Measurements from ENCODE around the gene ITGB1. TPM values are rescaled to one million over a fixed set of nuclear protein-coding genes. Genes with fewer than 3 reads are reported as not detected.
"Not testable (repeated sequence)": the region's sequence is repeated elsewhere in the genome, so short reads cannot be mapped to it uniquely, and the experiment has no call there.

The ITGB1 gene
- total RNA-seq, 3 donors from 2014 or later = 438 to 1,565 (median 480) TPM

- Histone ChIP-seq H3K27me3 (no peaks in the 10 kb centered on the region), H3K36me3 (no peaks in the 10 kb centered on the region), H3K27ac (no peak overlapping the region), H3K4me3 (no peak overlapping the region), H3K4me1 (no peaks in the 10 kb centered on the region), H3K9me3 (no peaks in the 10 kb centered on the region)
- DNase-seq (ENCODE audit: low spot score in 2 of 2) = no peak
- TF ChIP-seq POLR2A (IDR thresholded peaks at IDR 0.05) = no peak
- no peak for TF ChIP-seq POLR2AphosphoS5 (IDR thresholded peaks at IDR 0.05)
- TF ChIP-seq, protein P1, sequence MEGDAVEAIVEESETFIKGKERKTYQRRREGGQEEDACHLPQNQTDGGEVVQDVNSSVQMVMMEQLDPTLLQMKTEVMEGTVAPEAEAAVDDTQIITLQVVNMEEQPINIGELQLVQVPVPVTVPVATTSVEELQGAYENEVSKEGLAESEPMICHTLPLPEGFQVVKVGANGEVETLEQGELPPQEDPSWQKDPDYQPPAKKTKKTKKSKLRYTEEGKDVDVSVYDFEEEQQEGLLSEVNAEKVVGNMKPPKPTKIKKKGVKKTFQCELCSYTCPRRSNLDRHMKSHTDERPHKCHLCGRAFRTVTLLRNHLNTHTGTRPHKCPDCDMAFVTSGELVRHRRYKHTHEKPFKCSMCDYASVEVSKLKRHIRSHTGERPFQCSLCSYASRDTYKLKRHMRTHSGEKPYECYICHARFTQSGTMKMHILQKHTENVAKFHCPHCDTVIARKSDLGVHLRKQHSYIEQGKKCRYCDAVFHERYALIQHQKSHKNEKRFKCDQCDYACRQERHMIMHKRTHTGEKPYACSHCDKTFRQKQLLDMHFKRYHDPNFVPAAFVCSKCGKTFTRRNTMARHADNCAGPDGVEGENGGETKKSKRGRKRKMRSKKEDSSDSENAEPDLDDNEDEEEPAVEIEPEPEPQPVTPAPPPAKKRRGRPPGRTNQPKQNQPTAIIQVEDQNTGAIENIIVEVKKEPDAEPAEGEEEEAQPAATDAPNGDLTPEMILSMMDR (IDR thresholded peaks at IDR 0.05) = no peak
- intact Hi-C loops (cut with DNase I; ENCODE audit: low total_unique reads) = no loop called here
Observed at GRCh38 chr10:32909456-32909855, 48.6 kb downstream of the ITGB1 start.

- no peaks in the 10 kb centered on the region for H3K9me3 ChIP-seq
- TF ChIP-seq POLR2AphosphoS5 (IDR thresholded peaks at IDR 0.05) = no peak
- TF ChIP-seq, protein P1 (IDR thresholded peaks at IDR 0.05) = no peak
- no peak for TF ChIP-seq POLR2A (IDR thresholded peaks at IDR 0.05)
- no peaks in the 10 kb centered on the region for H3K27me3 ChIP-seq
- no peaks in the 10 kb centered on the region for H3K4me1 ChIP-seq
- H3K36me3 ChIP-seq = no peaks in the 10 kb centered on the region
- H3K27ac ChIP-seq = no peak overlapping the region
- H3K4me3 ChIP-seq = no peak overlapping the region
- no peak for DNase-seq (ENCODE audit: low spot score in 2 of 2)
- intact Hi-C loops (cut with DNase I; ENCODE audit: low total_unique reads) = no loop called here
Observed at GRCh38 chr10:32906595-32906994, 51.4 kb downstream of the ITGB1 start.

GRCh38 chr10:32905466-32905865, 52.6 kb downstream of the ITGB1 start:
- H3K27me3 ChIP-seq = no peaks in the 10 kb centered on the region
- no peaks in the 10 kb centered on the region for H3K4me1 ChIP-seq
- no peaks in the 10 kb centered on the region for H3K36me3 ChIP-seq
- H3K9me3 ChIP-seq = no peaks in the 10 kb centered on the region
- H3K27ac ChIP-seq = no peak overlapping the region
- intact Hi-C loops (cut with DNase I; ENCODE audit: low total_unique reads) = no loop called here
- TF ChIP-seq POLR2A (IDR thresholded peaks at IDR 0.05) = no peak
- no peak for TF ChIP-seq POLR2AphosphoS5 (IDR thresholded peaks at IDR 0.05)
- TF ChIP-seq, protein P1 (IDR thresholded peaks at IDR 0.05) = no peak
- DNase-seq (ENCODE audit: low spot score in 2 of 2) = no peak
- no peak overlapping the region for H3K4me3 ChIP-seq

GRCh38 chr10:32901815-32902214, 56.2 kb downstream of the ITGB1 start:
- H3K36me3 ChIP-seq = peaks cover 9% of the 10 kb centered on the region
- intact Hi-C loops (cut with DNase I; ENCODE audit: low total_unique reads) = no loop called here

DNA sequence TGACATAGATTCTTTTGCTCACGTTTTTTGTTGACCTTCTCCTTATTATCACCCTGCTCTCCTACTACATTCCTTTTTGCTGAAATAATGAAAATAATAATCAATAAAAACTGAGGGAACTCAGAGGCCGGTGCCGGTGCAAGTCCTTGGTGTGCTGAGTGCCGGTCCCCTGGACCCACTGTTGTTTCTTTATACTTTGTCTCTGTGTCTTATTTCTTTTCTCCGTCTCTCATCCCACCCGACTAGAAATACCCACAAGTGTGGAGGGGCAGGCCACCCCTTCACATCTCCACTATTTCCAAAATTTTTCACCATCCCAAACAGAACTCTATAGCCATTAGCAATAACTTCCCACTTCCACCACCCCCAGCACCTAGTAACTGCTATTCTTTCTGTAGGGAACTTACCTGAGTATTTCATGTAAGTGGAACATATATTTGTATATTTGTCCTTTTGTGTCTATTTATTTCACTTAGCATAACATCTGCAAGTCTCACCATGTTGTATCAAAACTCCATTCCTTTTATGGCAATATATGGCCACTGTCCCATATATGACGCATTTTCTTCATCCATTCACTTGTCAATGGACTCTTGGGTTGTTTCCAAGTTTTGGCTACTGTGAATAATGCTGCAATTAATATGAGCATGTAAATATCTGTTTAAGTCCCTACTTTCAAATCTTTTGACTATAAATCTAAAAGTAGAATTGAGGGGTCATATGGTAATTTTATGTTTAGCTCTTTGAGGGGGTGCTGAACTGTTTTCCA, 62.6 kb downstream of the ITGB1 start:
- intact Hi-C loops (cut with DNase I; ENCODE audit: low total_unique reads); DNase-seq (ENCODE audit: low spot score in 2 of 2); H3K4me1 ChIP-seq; H3K9me3 ChIP-seq; H3K27ac ChIP-seq; H3K4me3 ChIP-seq; H3K36me3 ChIP-seq; H3K27me3 ChIP-seq: not testable (repeated sequence)

More at GRCh38 chr10:32901815-32902214, 56.2 kb downstream of the ITGB1 start:
- Histone ChIP-seq H3K27ac (no peak overlapping the region), H3K9me3 (no peaks in the 10 kb centered on the region), H3K27me3 (no peaks in the 10 kb centered on the region), H3K4me3 (no peak overlapping the region), H3K4me1 (no peaks in the 10 kb centered on the region)
- DNase-seq (ENCODE audit: low spot score in 2 of 2) = no peak
- TF ChIP-seq POLR2A (IDR thresholded peaks at IDR 0.05) (no peak), POLR2AphosphoS5 (IDR thresholded peaks at IDR 0.05) (no peak)
- TF ChIP-seq, protein P1 (IDR thresholded peaks at IDR 0.05) = no peak

All from breast epithelium (tissue), 4 donors.